Measurements from ENCODE around the gene KCNE4. TPM values are rescaled to one million over a fixed set of nuclear protein-coding genes. Genes with fewer than 3 reads are reported as not detected.

KCNE4 gene
- polyA plus RNA-seq, 1 donor from 2014 or later: not detected

DNA sequence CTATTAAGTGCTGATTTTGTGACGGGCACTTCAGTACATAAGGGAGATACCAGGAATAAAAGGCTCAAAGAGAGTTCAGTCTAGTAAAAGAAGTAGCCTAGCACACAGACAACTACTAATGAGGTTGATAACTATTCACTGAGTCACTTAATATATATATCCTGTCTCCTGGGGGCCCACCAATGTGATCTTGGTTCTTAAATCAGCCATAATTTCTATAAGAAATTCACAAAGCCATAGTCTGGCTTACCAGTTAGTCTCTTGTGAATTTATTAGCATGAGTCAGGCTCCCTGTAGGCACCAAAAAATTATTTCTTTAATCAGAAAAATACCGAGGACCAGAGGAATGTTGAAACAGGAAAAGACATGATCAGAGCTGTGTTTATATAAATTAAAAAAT is 10.4 kb downstream of the KCNE4 start:
- Histone ChIP-seq H3K9ac (ENCODE audit: low read length) (no peak overlapping the region), H4K20me1 (ENCODE audit: insufficient read depth) (no peaks in the 10 kb centered on the region), H3K4me2 (ENCODE audit: low read length) (no peak overlapping the region), H3K4me3 (ENCODE audit: low read length) (no peak overlapping the region), H2AFZ (ENCODE audit: low read depth, low read length) (no peak overlapping the region), H3K9me3 (ENCODE audit: low read length) (no peaks in the 10 kb centered on the region), H3K79me2 (replicated peaks; ENCODE audit: insufficient read depth, low read length) (no peaks in the 10 kb centered on the region), H3K27me3 (ENCODE audit: insufficient read depth, low read depth, low read length) (no peaks in the 10 kb centered on the region), H3K36me3 (ENCODE audit: insufficient read depth, low read length) (no peaks in the 10 kb centered on the region), H3K27ac (ENCODE audit: low read length) (no peak overlapping the region), H3F3A (ENCODE audit: insufficient read depth, low read length, poor library complexity, severe bottlenecking) (no peaks in the 10 kb centered on the region), H3K9me2 (ENCODE audit: insufficient read depth, low read length) (no peaks in the 10 kb centered on the region)
- TF ChIP-seq RAD21 (conservative IDR thresholded peaks at IDR 0.05): no peak
- no peak for TF ChIP-seq POLR2AphosphoS5 (IDR thresholded peaks at IDR 0.05)
- TF ChIP-seq, protein P1, sequence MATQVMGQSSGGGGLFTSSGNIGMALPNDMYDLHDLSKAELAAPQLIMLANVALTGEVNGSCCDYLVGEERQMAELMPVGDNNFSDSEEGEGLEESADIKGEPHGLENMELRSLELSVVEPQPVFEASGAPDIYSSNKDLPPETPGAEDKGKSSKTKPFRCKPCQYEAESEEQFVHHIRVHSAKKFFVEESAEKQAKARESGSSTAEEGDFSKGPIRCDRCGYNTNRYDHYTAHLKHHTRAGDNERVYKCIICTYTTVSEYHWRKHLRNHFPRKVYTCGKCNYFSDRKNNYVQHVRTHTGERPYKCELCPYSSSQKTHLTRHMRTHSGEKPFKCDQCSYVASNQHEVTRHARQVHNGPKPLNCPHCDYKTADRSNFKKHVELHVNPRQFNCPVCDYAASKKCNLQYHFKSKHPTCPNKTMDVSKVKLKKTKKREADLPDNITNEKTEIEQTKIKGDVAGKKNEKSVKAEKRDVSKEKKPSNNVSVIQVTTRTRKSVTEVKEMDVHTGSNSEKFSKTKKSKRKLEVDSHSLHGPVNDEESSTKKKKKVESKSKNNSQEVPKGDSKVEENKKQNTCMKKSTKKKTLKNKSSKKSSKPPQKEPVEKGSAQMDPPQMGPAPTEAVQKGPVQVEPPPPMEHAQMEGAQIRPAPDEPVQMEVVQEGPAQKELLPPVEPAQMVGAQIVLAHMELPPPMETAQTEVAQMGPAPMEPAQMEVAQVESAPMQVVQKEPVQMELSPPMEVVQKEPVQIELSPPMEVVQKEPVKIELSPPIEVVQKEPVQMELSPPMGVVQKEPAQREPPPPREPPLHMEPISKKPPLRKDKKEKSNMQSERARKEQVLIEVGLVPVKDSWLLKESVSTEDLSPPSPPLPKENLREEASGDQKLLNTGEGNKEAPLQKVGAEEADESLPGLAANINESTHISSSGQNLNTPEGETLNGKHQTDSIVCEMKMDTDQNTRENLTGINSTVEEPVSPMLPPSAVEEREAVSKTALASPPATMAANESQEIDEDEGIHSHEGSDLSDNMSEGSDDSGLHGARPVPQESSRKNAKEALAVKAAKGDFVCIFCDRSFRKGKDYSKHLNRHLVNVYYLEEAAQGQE (IDR thresholded peaks at IDR 0.05; ENCODE audit: borderline replicate concordance): no peak
- TF ChIP-seq, protein P2, sequence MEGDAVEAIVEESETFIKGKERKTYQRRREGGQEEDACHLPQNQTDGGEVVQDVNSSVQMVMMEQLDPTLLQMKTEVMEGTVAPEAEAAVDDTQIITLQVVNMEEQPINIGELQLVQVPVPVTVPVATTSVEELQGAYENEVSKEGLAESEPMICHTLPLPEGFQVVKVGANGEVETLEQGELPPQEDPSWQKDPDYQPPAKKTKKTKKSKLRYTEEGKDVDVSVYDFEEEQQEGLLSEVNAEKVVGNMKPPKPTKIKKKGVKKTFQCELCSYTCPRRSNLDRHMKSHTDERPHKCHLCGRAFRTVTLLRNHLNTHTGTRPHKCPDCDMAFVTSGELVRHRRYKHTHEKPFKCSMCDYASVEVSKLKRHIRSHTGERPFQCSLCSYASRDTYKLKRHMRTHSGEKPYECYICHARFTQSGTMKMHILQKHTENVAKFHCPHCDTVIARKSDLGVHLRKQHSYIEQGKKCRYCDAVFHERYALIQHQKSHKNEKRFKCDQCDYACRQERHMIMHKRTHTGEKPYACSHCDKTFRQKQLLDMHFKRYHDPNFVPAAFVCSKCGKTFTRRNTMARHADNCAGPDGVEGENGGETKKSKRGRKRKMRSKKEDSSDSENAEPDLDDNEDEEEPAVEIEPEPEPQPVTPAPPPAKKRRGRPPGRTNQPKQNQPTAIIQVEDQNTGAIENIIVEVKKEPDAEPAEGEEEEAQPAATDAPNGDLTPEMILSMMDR (IDR thresholded peaks at IDR 0.05; ENCODE audit: poor library complexity, severe bottlenecking): no peak
- TF ChIP-seq EZH2 (IDR thresholded peaks at IDR 0.05; ENCODE audit: borderline replicate concordance, insufficient read depth, low read length, poor library complexity, severe bottlenecking): no peak

DNA sequence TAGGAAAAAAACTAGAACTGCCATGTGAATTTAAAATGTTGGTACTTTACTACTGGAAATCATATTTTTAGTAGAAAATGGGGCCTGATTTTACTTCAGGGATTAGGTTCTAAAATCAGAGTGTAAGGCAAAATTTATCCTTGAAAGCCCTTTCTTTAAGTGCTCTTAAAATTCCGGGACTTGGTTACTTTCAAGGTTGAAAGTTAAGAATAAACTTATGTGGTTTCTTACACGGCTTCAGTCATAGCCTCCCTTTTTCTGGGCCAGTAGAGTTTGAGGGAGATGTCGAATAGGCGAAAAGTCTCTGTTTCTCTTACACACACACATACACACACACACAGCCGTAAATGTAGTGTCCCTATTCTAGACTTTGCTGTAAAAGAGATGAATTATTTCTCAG is 13.1 kb downstream of the KCNE4 start:
- no peaks in the 10 kb centered on the region for H3K27me3 ChIP-seq (ENCODE audit: insufficient read depth, low read depth, low read length)
- H3K9ac ChIP-seq (ENCODE audit: low read length): no peak overlapping the region
- H2AFZ ChIP-seq (ENCODE audit: low read depth, low read length): no peak overlapping the region
- H3F3A ChIP-seq (ENCODE audit: insufficient read depth, low read length, poor library complexity, severe bottlenecking): no peaks in the 10 kb centered on the region
- no peak overlapping the region for H3K4me2 ChIP-seq (ENCODE audit: low read length)
- no peaks in the 10 kb centered on the region for H3K79me2 ChIP-seq (replicated peaks; ENCODE audit: insufficient read depth, low read length)
- H3K36me3 ChIP-seq (ENCODE audit: insufficient read depth, low read length): no peaks in the 10 kb centered on the region
- no peaks in the 10 kb centered on the region for H4K20me1 ChIP-seq (ENCODE audit: insufficient read depth)
- no peak for TF ChIP-seq POLR2AphosphoS5 (IDR thresholded peaks at IDR 0.05)
- no peak overlapping the region for H3K27ac ChIP-seq (ENCODE audit: low read length)
- no peak overlapping the region for H3K4me3 ChIP-seq (ENCODE audit: low read length)
- no peaks in the 10 kb centered on the region for H3K9me3 ChIP-seq (ENCODE audit: low read length)
- H3K9me2 ChIP-seq (ENCODE audit: insufficient read depth, low read length): no peaks in the 10 kb centered on the region

DNA sequence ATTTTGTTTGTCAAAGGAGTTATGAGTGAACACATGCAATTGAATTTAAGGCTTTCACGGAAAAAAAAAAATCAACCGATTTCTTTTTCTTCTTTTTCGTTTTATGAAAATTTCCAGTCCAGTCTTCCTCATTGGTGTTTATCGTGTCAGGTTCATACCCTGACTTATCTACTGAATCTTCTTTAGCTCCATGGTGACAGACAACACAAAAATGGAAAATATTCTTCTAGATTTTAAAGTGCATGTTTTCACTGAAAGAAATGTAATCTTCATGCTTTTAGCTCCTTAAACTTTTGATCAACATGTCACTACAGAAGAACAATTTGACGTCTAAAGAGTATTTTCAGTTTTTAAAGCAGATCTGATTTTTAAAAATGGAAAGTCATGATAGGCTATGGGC is 14.7 kb downstream of the KCNE4 start:
- Histone ChIP-seq H3K27me3 (ENCODE audit: insufficient read depth, low read depth, low read length) (no peaks in the 10 kb centered on the region), H3K9me3 (ENCODE audit: low read length) (no peaks in the 10 kb centered on the region), H3K9ac (ENCODE audit: low read length) (no peak overlapping the region), H3K4me2 (ENCODE audit: low read length) (no peak overlapping the region), H4K20me1 (ENCODE audit: insufficient read depth) (no peaks in the 10 kb centered on the region), H3K9me2 (ENCODE audit: insufficient read depth, low read length) (no peaks in the 10 kb centered on the region), H3K79me2 (replicated peaks; ENCODE audit: insufficient read depth, low read length) (no peaks in the 10 kb centered on the region), H3K27ac (ENCODE audit: low read length) (no peak overlapping the region), H3K4me3 (ENCODE audit: low read length) (no peak overlapping the region), H3F3A (ENCODE audit: insufficient read depth, low read length, poor library complexity, severe bottlenecking) (no peaks in the 10 kb centered on the region), H2AFZ (ENCODE audit: low read depth, low read length) (no peak overlapping the region), H3K36me3 (ENCODE audit: insufficient read depth, low read length) (no peaks in the 10 kb centered on the region)
- no peak for TF ChIP-seq EP300 (conservative IDR thresholded peaks at IDR 0.05; ENCODE audit: poor library complexity, severe bottlenecking)
- no peak for TF ChIP-seq RAD21 (conservative IDR thresholded peaks at IDR 0.05)
- no peak for TF ChIP-seq TAF1 (IDR thresholded peaks at IDR 0.05; ENCODE audit: low read depth)
- no peak for TF ChIP-seq POLR2AphosphoS5 (IDR thresholded peaks at IDR 0.05)
- TF ChIP-seq, protein P2 (IDR thresholded peaks at IDR 0.05; ENCODE audit: poor library complexity, severe bottlenecking): no peak
- TF ChIP-seq MXI1 (conservative IDR thresholded peaks at IDR 0.05; ENCODE audit: poor library complexity, severe bottlenecking): no peak
- TF ChIP-seq, protein P1 (IDR thresholded peaks at IDR 0.05; ENCODE audit: borderline replicate concordance): no peak
- TF ChIP-seq EZH2 (IDR thresholded peaks at IDR 0.05; ENCODE audit: borderline replicate concordance, insufficient read depth, low read length, poor library complexity, severe bottlenecking): no peak
- no peak for TF ChIP-seq SMC3 (conservative IDR thresholded peaks at IDR 0.05; ENCODE audit: poor library complexity)
